RWPE1 (cell line): ENCODE measurements around the gene GAS7.

ENCODE experiments used
- CTCF ChIA-PET: fragments of 350-600 bp; sonication (Branson Sonifier 250); formaldehyde crosslinking; extraction: SDS; loops from one replicate; lab custom pipeline; 2021; lab: Yijun Ruan, JAX
- POLR2A ChIA-PET: fragments of 400-600 bp; formaldehyde crosslinking; extraction: SDS; loops from one replicate; lab custom pipeline; 2020; ENCODE audit warnings: antibody characterized with exemption; ENCODE audit not compliant: low non-redundant PET; lab: Yijun Ruan, JAX
- DNase-seq: peaks from one replicate; pipeline ENCODE4 v3.0.0; 2012; ENCODE audit warnings: low spot score
- H3K27ac ChIP-seq: fragments of 450-650 bp; 2 replicates; pipeline ENCODE4 v1.5.1; 2017
- CTCF ChIP-seq: fragments of 450-650 bp; conservative IDR thresholded peaks from 2 replicates; pipeline ENCODE4 v1.5.1; 2017; ENCODE audit warnings: low read depth, mild to moderate bottlenecking

GAS7 gene

DNA sequence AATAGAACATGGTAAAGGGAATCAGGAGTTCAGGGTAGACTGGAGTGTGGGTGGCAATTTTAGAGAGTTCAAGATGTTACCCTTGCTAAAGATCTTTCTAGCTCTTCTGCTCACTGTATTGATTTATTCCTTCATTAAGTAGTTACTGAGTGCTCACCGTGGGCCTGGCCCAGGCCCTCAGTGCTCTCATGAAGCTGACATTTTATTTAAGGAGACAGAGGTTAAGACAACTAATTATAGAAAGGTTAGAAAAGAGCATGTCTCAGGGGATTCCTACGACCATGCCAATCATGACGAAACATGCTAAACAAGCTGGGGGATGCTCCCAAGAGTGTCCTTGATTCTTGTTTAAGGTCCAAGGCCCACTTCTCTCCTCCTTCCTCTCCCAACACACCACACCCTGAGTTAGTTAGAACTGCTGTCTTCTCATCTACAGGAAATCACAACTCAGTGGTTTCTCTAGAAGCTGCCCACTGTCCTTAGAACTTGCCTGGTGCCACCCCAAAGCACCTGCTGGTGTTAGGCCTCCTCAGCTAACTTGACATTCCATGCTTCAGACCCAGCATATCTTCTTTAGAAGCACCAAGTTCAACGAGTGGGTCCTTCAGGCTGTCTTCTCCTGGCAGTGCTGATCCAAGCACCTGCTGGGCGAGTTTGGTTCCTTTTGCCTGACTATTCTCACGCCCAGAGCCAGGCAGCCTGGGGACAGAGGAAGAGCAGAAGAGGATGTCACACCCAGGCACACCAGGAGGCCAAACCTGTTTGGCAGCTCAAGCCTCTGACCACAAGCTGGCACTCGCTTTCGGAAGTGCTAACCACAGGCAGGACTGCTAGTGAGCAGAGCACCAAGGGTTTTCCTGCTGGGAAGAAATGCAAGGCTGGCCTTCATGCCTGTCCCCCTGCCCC lies 79.0 kb downstream of the GAS7 start:
- CTCF ChIA-PET, result interaction anchor here (0.6 to 0.8 kb wide), 3 partner anchors 18 to 302 kb away, joined by 3 to 5 read pairs (median 3); no protein-coding TSS in a partner anchor
- H3K27ac ChIP-seq, result peak overlapping the region; percentile 24; the same call in 1 of the 2 replicates
- POLR2A ChIA-PET, result no interaction called here
- no peak for TF ChIP-seq CTCF
- peak; percentile 79 for DNase-seq

DNA sequence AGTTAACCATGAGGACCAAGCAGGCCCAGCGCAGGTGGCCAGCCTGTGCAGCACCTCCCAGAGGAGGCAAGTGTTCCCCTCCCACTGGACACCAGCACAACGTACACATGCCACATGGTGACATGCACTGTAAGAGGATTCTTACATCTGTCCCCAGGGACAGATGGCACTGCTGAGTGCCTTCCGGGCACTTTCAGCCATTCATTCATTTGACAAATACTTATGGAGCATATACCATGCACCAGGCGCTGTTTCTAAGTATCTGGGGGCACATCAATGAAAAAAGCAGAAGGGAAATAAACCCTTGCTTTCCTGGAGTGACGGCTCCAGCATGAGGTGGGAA lies 79.6 kb downstream of the GAS7 start:
- DNase-seq, result no peak
- no peak for TF ChIP-seq CTCF
- H3K27ac ChIP-seq, result no peak overlapping the region
- POLR2A ChIA-PET, result no interaction called here
- CTCF ChIA-PET, result no interaction called here

GRCh38 chr17:10117581-10118001 lies 80.8 kb downstream of the GAS7 start:
- TF ChIP-seq CTCF, result no peak
- CTCF ChIA-PET, result no interaction called here
- DNase-seq, result no peak
- POLR2A ChIA-PET, result no interaction called here
- H3K27ac ChIP-seq, result peak overlapping the region; percentile 9; the same call in 1 of the 2 replicates

DNA sequence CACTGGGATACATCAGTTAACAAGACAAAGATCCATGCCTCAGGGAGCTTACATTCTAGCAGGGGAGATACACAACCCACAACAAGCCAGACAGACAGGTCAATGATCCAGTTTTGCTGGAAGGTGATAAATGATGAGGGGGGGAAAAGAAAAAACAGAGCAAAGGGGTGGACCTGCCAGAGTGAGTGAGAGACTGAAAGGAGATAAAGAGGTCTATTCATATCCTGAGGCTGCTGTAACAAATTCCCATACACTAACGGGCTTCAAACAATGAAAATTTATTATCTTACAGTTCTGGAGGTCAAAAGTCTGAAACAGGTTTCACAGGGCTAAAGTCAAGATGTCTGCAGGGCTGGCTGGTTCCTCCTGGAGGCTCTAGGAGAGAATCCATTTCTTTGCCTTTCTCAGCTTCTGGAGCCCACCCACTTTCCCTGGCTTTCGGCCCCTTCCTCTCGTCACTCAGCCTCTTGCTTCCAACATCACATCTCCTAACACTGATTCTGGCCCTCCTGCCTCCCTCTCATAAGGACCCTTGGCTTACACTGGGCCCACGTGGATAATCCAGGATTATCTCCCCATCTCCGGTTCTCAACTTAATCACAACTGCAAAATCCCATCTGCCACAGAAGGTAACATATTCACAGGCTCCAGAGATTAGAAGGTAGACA lies 81.5 kb downstream of the GAS7 start:
- no peak overlapping the region for H3K27ac ChIP-seq
- CTCF ChIA-PET, result no interaction called here

DNA sequence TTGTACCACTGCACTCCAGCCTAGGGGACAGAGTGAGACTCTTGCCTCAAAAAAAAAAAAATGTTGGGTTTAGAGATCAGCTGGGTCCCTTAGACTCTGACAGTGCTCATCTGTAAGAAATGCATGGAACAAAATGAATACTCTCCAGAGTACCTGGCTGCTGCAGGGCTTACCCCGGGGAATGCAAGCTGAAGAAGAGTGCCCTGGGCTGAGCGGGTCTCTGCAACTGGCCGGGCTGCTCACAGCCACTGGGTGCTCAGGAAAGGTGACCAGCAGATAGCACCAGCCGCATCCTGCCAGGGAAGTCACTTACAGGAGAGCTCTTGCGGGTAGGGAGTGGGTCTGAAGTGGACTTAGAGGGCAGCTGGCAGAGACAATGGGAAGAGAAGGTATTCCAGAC lies 82.1 kb downstream of the GAS7 start:
- no peak for DNase-seq
- TF ChIP-seq CTCF, result no peak
- POLR2A ChIA-PET, result no interaction called here
- peak overlapping the region; percentile 98 for H3K27ac ChIP-seq
- CTCF ChIA-PET, result interaction anchor here (0.5 to 0.8 kb wide), 2 partner anchors 66 to 139 kb away, joined by 3 read pairs; no protein-coding TSS in a partner anchor

More for the DNA sequence above, 81.5 kb downstream of the GAS7 start:
- POLR2A ChIA-PET, result no interaction called here
- DNase-seq, result no peak
- TF ChIP-seq CTCF, result no peak

- no peak for DNase-seq
- peak overlapping the region; percentile 98 for H3K27ac ChIP-seq
- ChIA-PET POLR2A (no interaction called here), CTCF (interaction anchor here (0.6 to 0.8 kb wide), 2 partner anchors 60 to 67 kb away, joined by 3 to 5 read pairs; no protein-coding TSS in a partner anchor)
- TF ChIP-seq CTCF, result no peak
Observed at GRCh38 chr17:10115536-10115932, 82.9 kb downstream of the GAS7 start.
